Measurements from ENCODE around the gene HNF4A.

HNF4A gene

DNA sequence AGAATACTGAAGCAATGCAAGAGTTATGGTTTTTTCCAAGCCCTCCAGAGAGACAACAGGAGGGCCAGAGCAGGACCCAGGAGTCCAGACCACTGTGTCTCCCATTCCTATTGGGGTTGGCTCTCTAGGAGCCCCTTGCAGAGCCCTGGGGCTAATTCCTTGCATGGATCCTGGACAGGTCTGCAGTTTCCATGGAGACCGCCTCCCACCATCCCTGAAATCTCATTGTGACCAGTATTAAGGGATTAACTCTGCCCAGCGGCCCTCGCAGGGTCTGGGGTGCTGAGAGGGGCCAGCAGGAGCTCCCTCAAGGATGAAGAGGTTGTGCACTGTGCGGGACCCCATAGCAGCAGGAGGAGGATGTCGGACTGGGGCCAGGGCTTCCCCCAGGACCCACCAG is 34.8 kb downstream of the HNF4A start:
- in situ Hi-C loops (cut with MboI; ENCODE audit: low sequenced_read_pairs) = loop anchor here (10.0 kb wide), 1 partner anchor 215 kb away; no protein-coding TSS in a partner anchor

DNA sequence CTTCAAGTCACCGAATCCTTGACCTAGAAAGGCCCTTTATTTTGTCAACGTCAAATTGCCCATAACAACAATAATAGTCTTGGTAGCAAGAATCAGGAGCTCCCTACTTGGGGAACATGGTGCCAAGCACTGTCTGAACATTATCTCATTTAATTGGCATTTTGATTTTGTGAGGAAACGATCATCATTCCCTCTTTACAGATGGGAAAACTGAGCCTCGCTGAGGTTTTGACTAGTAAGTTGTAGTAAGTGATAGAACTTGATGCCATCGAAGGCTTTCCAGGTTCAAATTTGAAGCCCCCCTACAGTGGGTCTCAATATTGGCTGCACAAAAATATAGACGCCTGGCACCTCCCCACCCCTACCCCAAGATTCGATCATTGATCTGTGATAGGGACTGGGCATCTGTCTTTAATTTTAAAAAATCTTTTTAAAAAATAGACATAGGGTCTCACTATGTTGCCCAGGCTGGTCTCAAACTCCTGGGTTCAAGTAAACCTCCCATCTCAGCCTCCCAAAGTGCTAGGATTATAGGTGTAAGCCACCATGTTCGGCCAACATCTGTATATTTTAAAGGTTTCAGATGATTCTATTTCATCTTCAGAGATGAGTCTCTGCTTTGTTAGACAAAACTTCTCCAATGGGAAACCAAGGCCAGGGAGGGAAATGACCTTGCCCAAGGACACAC is 36.7 kb downstream of the HNF4A start:
- in situ Hi-C loops (cut with MboI; ENCODE audit: low sequenced_read_pairs) = loop anchor here (10.0 kb wide), 1 partner anchor 213 kb away; no protein-coding TSS in a partner anchor

DNA sequence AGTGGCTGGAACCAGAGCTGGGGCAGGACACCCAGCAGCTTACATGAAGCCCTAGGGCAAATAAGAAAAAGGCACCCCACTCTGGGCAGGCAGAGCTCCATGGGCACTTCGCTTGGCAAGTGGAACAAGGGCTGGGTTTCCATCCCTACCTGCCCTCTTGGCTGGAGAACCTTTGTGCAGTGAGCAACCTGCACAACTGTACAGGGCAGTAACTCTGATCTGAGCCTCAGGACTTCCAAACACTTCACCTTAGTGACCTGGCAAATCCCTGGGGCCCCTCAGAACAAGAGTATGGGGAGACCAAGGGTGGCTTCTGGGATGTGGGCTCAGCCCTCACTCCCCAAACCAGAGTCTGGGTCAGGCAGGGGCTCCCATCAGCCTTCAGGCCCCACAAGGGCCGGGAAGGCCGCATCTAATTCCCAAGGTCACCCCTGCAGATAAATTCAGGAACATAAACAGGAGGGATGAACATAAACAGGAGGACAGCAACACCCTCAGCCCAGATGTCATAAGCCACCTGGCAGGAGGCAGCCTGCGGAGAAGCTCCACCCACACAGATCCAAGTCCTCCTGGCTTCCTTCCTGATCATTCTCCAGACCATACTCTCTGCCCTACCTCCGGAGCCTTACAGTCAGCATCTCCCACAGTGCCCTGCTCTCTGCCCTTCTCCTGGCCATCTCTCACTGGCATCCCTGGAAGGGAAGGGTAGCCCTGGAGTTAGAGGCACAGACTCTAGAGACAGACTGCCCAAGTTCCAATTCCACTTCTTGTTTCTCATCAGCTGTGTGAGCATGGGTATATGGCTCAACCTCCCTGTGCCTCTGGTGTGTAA is 37.5 kb downstream of the HNF4A start:
- in situ Hi-C loops (cut with MboI; ENCODE audit: low sequenced_read_pairs) = loop anchor here (10.0 kb wide), 1 partner anchor 212 kb away; no protein-coding TSS in a partner anchor

DNA sequence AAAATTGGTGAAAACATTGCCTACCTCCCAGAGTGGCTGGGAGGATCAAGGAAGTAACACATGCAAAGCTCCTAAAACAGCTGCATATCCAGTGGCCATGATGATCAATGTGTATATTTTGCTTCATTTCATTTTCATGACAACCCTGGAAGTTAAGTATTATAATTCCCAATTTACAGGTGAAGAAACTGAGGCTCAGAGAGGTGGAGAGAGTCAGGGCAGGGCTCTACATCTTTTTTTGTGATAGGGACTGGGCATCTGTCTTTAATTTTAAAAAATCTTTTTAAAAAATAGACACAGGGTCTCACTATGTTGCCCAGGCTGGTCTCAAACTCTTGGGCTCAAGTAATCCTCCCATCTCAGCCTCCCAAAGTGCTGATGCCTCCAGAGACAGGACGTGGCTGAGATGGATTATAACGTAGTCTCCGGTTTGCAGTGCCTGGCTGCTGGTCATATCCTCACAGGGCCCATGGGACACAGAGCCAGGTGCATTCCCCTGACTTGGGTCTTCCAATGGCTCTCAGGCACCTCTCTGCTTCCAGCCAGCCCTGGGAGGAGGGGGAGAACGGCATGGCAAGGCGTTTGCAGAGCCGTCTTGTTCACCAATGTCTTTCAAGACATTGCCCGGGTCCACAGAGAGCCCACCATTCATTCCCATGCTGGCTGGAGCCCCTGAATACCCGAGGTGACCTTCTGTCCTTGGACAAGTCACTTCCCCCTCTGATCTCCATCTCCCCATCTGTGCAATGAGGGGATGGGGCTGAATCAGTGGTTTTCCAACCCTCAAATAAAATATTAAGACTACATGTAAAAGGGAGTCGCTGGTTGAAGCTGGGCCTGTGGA is 38.3 kb downstream of the HNF4A start:
- in situ Hi-C loops (cut with MboI; ENCODE audit: low sequenced_read_pairs) = loop anchor here (10.0 kb wide), 1 partner anchor 211 kb away; no protein-coding TSS in a partner anchor

DNA sequence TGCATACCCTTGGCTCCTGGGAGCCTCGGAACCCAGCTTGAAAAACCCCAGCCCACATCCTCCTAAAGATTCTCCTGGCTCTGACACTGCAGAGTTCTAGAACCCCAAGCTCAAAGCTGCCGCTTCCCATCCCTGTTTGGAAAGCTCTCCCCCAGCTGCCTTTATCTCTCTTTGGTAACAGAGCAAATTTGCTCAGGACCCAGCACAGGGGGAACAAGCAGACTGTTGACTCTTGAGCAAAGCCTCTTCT is 38.9 kb downstream of the HNF4A start:
- in situ Hi-C loops (cut with MboI; ENCODE audit: low sequenced_read_pairs) = loop anchor here (10.0 kb wide), 1 partner anchor 210 kb away; no protein-coding TSS in a partner anchor

DNA sequence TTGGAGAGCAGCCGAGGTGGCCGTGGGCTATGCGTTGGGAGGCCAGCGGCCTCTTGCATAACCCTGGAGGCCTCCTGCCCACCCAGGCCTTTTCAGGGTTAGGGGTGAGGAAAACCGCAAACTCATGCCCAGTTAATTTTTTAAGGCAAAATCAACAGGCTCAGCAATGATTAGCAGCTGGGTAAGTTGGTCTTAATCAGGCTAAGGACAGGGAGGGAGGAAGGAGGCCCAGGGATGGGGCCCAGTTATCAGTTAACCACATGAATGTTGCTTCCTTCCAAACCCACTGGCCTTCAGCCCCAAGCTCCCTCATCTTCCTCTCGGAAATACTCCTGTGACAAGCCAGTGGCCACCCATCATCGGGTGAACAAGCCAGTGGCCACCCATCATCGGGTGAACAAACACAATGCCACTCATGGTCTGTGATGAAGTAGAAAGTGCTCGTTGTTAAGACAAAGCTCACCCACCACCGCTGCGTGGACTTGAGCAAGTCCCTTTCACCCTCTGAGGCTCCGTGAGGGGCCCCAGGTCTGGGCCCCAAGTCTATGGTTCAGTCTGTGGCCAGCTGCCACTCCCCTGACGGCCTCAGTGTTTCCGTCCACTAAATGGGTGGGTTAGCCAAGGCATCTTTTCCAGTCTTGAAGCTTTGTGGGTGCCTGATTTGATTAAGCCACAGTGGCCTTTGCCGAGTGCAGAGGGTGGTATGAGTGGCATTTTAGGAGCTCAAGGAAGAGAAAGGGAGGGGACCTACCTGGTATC is 39.4 kb downstream of the HNF4A start:
- in situ Hi-C loops (cut with MboI; ENCODE audit: low sequenced_read_pairs) = loop anchor here (10.0 kb wide), 1 partner anchor 210 kb away; no protein-coding TSS in a partner anchor

DNA sequence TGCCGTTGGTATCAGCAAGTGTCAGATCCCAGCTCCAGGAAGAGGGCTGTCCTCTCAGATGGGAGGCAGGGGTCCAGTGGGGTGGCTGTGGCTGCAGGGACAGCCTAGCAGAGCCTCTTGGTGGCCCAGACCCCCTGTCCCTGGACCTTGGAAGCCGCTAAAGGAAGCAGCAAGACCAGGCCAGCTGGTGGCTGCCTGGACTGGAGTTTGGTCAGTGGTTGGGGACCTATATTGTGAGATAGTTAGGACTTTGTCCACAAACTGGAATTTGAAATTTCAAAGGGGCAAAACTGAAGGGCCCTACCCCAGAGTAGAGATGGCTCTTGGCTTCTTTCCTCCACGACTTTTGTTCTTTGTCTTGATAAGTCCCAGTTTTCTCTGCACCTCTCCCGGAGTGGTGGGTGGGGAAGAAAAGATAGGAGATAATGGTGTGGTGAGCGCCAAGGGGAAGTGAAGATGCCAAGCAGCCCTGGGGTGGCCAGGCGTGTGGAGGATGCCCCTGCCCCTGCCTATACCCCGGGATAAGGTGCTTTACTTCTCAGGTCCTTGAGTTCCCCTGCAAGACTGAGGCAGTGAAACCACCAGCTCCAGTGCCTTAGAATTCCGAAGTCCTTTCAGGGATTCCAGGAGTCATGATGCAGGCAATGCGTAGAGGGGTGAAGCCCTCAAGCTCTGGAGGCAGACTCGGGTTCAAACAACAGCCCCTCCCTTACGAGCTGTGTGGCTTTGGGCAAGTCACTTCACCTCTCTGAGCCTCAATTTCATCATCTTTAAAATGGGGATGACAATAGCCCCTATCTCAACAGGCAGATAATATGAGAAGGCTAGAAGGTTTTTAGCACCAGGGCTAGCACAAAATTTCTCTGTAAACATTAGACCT is 40.2 kb downstream of the HNF4A start:
- in situ Hi-C loops (cut with MboI; ENCODE audit: low sequenced_read_pairs) = loop anchor here (10.0 kb wide), 1 partner anchor 209 kb away; no protein-coding TSS in a partner anchor

DNA sequence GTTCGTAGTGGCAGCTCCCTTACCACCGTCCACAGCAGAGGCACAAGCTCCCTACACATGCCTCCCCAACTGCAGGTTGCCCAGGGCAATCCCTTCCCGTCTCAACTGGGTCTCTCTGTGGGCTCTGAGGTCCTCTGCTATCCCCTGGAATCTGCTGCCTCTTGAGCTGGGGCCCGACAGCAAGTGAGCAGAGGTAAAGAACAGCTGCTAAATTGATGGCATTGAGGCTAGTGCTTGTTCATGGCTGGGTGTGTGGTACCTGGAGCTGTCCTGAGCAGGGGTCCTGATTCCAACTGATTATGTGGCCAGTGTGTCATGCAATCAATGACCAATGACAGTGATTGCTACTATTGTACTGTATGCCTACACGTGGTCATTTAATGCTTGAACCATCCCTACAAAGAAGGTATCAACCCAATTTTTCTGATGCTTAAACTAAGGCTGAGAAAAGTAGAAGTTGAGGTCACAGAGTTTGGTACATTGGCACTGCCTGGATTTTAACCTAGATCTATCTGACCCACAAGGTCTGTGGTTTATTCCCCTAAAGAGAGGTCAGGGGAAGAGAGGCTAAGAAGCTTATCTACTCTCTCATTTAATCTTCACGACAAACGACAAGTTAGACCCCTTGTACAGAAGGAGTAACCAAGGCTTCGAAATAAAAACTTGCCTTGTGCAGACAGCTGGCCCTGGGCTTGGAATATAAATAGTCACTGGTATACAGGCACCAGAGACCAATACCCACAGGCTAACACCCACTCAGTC is 41.1 kb downstream of the HNF4A start:
- in situ Hi-C loops (cut with MboI; ENCODE audit: low sequenced_read_pairs) = loop anchor here (10.0 kb wide), 1 partner anchor 208 kb away; no protein-coding TSS in a partner anchor

DNA sequence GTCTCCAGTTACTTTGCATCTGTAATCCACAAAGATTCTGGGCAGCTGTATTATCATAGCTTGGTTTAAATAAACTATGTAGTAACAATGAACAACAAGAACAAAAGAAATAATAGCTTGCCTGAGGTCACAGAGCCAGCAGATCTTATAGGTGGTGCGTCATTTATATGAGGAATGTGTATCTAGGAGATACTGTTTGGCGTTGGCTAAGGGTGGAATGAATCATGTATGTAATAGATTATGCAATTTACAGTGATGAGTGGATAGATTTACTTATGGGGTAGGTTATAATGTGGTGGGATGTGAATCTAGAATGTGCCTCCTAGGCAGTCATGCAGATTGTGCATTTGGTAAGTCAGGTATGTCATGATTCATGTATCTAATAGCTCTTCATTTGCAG is 42.8 kb downstream of the HNF4A start:
- in situ Hi-C loops (cut with MboI; ENCODE audit: low sequenced_read_pairs) = loop anchor here (10.0 kb wide), 1 partner anchor 206 kb away; no protein-coding TSS in a partner anchor

DNA sequence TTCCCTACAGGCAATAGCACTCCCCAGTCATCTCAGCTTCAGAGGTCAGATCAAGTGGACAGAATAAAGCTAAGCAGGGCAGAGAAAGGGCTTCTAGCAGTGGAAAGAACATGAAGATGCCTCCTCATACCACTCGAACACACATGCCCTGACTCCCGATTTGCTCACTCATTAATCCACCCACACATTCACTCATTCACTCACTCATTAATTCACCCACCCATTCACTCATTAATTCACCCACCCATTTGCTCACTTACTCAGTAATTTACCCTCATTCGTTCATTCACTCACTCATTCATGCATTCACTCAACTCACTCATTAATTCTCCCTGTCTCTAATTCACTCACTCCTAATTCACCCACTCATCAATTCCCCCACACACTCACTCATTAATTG is 43.9 kb downstream of the HNF4A start:
- in situ Hi-C loops (cut with MboI; ENCODE audit: low sequenced_read_pairs) = loop anchor here (10.0 kb wide), 1 partner anchor 205 kb away; no protein-coding TSS in a partner anchor

DNA sequence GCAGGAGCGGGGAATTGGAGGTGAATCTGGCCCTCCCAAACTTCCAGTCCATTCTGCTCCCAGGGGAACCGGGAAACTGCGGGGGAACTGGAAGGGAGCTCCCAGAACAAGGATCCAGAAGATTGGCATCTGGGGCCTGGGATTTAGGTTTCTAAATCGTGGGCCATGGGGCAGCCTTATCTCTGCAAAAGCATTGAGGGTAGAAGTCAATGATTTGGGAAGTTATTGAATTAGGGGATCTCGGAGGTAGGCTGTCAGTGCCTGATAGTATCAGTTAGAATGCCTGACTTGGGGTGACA is 45.1 kb downstream of the HNF4A start:
- in situ Hi-C loops (cut with MboI; ENCODE audit: low sequenced_read_pairs) = no loop called here

DNA sequence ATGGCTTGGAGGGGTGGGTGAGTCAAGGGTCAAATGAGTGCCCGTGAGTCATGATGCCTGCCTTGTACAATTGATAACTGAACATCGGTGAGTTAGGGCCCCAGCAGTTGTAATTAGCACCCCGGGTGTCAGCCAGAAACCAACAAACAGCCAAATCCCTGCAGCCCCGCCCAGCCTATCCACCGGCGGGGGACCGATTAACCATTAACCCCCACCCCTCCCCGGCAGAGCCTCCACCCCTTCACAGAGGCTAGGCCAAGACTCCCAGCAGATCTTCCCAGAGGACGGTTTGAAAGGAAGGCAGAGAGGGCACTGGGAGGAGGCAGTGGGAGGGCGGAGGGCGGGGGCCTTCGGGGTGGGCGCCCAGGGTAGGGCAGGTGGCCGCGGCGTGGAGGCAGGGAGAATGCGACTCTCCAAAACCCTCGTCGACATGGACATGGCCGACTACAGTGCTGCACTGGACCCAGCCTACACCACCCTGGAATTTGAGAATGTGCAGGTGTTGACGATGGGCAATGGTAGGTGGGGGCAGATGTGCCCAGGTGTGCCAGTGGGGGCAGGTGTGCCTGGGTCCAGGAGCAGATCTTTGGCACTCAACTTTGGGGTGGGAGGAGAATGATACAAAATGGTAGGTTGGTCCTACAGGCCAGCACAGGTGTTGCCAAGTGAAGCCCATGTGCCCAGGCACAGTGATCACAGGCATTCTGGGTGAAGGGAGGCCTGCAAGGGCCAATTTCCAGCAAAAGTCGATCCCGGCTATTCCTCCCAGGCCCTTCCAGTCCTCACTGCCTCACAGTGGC is 45.7 kb downstream of the HNF4A start:
- in situ Hi-C loops (cut with MboI; ENCODE audit: low sequenced_read_pairs) = no loop called here

DNA sequence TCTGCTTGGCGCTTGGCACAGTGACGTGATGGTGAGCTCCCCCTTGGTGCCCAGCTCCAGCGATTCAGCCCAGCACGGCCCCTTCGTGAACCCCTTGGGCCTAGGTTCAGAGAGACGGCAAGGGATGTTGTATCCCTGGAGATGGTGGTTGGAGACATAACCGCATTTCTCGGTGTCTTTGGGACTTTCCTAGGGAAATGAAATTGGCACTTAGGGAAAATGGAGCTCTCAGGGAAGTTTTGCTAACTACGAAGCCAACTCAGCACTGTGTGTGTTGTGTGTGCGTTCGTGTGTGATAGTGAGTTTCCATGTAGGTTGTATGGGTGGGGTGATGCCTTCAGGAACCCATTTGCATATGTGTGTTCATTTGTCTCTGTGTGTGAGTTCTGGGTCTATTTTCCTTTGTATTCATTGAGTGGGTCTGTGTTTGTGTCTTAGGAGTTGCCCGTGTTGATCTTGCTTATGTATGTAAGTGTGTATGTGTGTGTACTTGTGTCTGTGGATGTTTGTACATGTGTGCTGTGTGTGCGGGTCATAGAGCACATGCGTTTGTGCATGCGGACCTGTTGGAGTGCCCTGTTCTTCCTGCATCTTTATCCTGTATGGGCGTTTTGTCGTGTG is 46.4 kb downstream of the HNF4A start:
- in situ Hi-C loops (cut with MboI; ENCODE audit: low sequenced_read_pairs) = no loop called here

DNA sequence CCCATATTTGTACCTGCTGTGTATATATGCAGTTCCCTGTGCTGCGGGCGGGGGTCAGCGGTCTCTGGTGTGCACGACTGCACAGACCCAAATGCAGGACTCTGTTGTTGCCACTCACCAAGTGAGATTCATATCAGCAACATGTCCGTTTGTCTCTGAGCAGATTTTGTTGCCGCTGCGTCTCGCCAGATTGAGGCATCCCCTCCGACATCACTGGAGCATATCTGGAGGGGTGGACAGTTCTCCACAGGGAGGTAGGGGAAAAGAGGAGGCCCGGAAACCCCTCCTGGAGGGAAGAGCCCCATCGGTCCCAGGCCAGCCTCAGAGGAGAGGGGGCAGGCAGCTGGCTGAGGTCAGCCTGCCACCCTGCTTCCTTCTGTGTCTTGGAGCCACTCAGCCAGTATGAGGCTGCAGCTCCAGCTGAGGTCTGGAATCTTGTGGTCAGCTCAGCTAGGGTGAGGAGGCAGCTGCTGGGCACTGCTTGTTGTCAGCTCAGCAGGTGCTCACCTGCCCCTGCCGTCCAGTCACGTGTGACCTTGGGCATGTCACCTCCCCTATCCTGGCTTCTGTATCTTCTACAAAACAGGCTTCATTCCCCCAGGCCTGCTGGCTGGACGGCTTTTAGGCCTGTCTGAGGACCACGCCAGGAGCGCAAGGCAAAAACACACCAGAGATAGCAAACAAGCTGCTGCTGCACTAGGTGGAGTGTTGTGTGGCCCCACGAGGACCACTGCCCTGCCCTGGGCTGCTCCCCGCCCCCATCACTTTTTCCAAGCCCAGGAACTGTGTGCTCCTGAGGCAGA is 47.1 kb downstream of the HNF4A start:
- in situ Hi-C loops (cut with MboI; ENCODE audit: low sequenced_read_pairs) = no loop called here

DNA sequence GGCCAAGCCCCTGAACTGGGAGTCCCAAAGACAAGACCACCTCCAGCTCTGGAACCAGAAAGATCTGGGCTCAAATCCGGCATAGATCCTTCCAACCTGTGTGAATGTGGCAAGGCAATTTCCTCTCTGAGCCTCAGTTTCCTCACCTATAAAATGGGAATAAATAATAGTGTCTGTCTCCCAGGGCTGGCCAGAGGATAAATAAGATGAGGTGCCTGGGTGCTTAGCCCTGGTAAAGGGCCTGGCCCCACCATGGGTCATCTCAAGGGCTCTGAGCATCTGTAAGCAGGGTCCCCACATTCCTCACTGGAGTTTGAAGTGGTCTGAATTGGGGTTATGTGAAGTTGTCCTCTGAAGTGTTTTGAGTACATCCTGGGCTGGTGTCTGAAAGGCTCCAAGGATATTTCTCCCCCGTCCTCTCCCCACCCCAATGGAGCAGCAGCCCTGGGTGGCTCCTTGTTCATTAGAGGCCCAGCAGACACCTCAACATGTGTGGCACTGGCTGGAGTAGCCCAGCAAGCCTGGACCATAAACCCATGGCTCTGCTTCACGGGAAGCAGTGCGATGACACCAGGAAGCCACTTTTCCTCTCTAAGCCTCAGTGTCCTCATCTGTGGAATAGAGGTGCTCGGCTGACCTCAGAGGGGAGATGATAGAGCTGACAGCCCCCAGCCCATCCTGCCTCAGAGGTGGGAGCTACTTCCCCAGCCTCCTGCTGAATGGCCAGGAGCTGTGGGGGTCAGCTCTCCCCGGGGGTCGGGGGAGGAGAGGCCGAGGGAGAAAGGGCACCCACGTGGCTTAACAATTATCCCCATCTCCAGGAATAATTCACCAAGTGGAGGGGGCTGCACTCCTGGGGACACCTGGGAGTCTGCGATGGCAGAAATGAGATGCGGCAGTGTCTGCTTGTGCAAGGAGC is 48.0 kb downstream of the HNF4A start:
- in situ Hi-C loops (cut with MboI; ENCODE audit: low sequenced_read_pairs) = no loop called here

Data from HL-60/S4 treated with phorbol 12-myristate 13-acetate at 8.2 ng/mL for 4 days and 3 days (cell line).